Hepatocyte (in vitro differentiated cells): ENCODE results near the gene KCTD8. TPM values are rescaled to one million over a fixed set of nuclear protein-coding genes. Genes with fewer than 3 reads are reported as not detected.

Experiments
- DNase-seq: peaks from one replicate; pipeline ENCODE4 v3.0.0-alpha.2; 2016; ENCODE audit warnings: low spot score
- H2AFZ ChIP-seq: fragments of 200-600 bp; sonication (generic); 2 replicates; pipeline ENCODE4 v1.6.0; 2016; ENCODE audit warnings: antibody characterized with exemption, mild to moderate bottlenecking
- H3K27ac ChIP-seq: fragments of 200-600 bp; sonication (generic); 2 replicates; pipeline ENCODE4 v1.5.1; 2016; ENCODE audit warnings: mild to moderate bottlenecking
- H3K27me3 ChIP-seq: fragments of 200-600 bp; sonication (generic); 2 replicates; pipeline ENCODE4 v1.6.1; 2016
- H3K36me3 ChIP-seq: fragments of 200-600 bp; sonication (generic); replicated peaks from 2 replicates; pipeline ENCODE4 v1.5.1; 2016; ENCODE audit warnings: low read depth; ENCODE audit not compliant: insufficient read depth
- H3K4me1 ChIP-seq: fragments of 200-600 bp; sonication (generic); 2 replicates; pipeline ENCODE4 v1.5.1; 2016; ENCODE audit warnings: mild to moderate bottlenecking, moderate library complexity; ENCODE audit not compliant: insufficient read depth
- H3K4me2 ChIP-seq: fragments of 200-600 bp; sonication (generic); 2 replicates; pipeline ENCODE4 v1.6.0; 2016
- H3K4me3 ChIP-seq: fragments of 200-600 bp; sonication (generic); 2 replicates; pipeline ENCODE4 v1.5.1; 2016; ENCODE audit warnings: mild to moderate bottlenecking
- H3K79me2 ChIP-seq: fragments of 200-600 bp; sonication (generic); 2 replicates; pipeline ENCODE4 v1.6.0; 2017; ENCODE audit warnings: mild to moderate bottlenecking
- H3K9me2 ChIP-seq: fragments of 200-600 bp; sonication (generic); replicated peaks from 2 replicates; pipeline ENCODE4 v1.6.0; 2017; ENCODE audit warnings: mild to moderate bottlenecking; ENCODE audit not compliant: insufficient read depth
- H3K9me3 ChIP-seq: fragments of 200-600 bp; sonication (generic); 2 replicates; pipeline ENCODE4 v1.5.1; 2016; ENCODE audit warnings: low read depth, mild to moderate bottlenecking
- H4K20me1 ChIP-seq: fragments of 200-600 bp; sonication (generic); 2 replicates; pipeline ENCODE4 v1.6.0; 2016; ENCODE audit warnings: mild to moderate bottlenecking; ENCODE audit not compliant: insufficient read depth, poor library complexity, severe bottlenecking
- CTCF ChIP-seq: fragments of 200-600 bp; sonication (generic); IDR thresholded peaks from 2 replicates; pipeline ENCODE4 v1.5.1; 2016; ENCODE audit warnings: antibody characterized with exemption, mild to moderate bottlenecking; ENCODE audit not compliant: poor library complexity
- EZH2 ChIP-seq: fragments of 200-600 bp; sonication (generic); IDR thresholded peaks from 2 replicates; pipeline ENCODE4 v1.6.1; 2016; ENCODE audit warnings: antibody characterized with exemption, mild to moderate bottlenecking, borderline replicate concordance
- EZH2phosphoT487 ChIP-seq: fragments of 200-600 bp; sonication (generic); IDR thresholded peaks from one replicate; pipeline ENCODE4 v1.6.1; 2018; ENCODE audit warnings: antibody characterized with exemption, mild to moderate bottlenecking, low read depth, moderate library complexity; ENCODE audit not compliant: unreplicated experiment, severe bottlenecking
- WGBS: methylation state at CpG from one replicate; pipeline ENCODE4 v1.1.6; 2016; ENCODE audit warnings: low lambda C conversion rate; ENCODE audit errors: missing lambda C conversion rate; 5-methylcytosine and 5-hydroxymethylcytosine counted together
- polyA plus RNA-seq: library from polyadenylated mRNA; unstranded; fragments of >200 nt; fragmentation: Nextera tagmentation; extraction: Ambion mirVana; gene quantifications from 2 replicates; pipeline ENCODE4 v1.2.1, GENCODE V29; 2016
- total RNA-seq: library from RNA; depleted of rRNA; stranded (reverse); fragments of >200 nt; gene quantifications from 2 replicates; pipeline ENCODE4 v1.2.3, GENCODE V29; 2014

KCTD8 gene
- total and polyA plus RNA-seq, 2 experiments from 2014 or later: 0.97 to 1.5 TPM

- Histone ChIP-seq H3K4me1 (no peaks in the 10 kb centered on the region), H3K9me3 (no peaks in the 10 kb centered on the region), H3K27me3 (peaks cover 17% of the 10 kb centered on the region), H3K79me2 (no peaks in the 10 kb centered on the region), H3K36me3 (no peaks in the 10 kb centered on the region), H3K4me2 (no peak overlapping the region), H3K4me3 (no peak overlapping the region), H4K20me1 (no peaks in the 10 kb centered on the region), H3K9me2 (no peaks in the 10 kb centered on the region), H2AFZ (no peak overlapping the region), H3K27ac (no peak overlapping the region)
- TF ChIP-seq EZH2phosphoT487 (no peak), CTCF (no peak), EZH2 (no peak)
- no peak for DNase-seq
Observed at GRCh38 chr4:44438687-44439086, 9.9 kb downstream of the KCTD8 start.

DNA sequence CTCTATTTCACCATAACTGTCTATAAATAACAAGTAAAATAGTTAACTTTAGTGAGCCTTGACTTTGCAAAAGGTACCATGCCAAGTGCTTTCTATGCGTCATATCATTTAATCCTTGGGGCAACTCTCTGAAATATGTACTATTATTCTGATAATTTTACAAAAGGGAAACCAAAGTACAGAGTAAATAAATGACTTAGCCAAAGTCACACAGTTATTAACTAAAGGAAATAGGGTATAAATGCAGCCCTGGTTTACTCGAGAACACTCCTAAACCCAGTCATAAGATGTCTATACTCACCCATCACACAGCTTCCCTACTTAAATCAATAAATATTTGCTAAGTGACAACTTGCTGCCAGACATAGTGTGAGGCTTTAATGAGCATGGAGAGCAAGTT is 14.4 kb downstream of the KCTD8 start:
- no peak overlapping the region for H3K4me2 ChIP-seq
- WGBS: 79% methylated on average over 2 of the region's 2 CpGs
- H3K36me3 ChIP-seq: no peaks in the 10 kb centered on the region
- no peaks in the 10 kb centered on the region for H3K9me2 ChIP-seq
- no peaks in the 10 kb centered on the region for H3K79me2 ChIP-seq
- no peak for TF ChIP-seq EZH2
- TF ChIP-seq CTCF: no peak
- no peak for TF ChIP-seq EZH2phosphoT487
- no peak overlapping the region for H2AFZ ChIP-seq
- no peak for DNase-seq
- no peaks in the 10 kb centered on the region for H4K20me1 ChIP-seq
- H3K27ac ChIP-seq: no peak overlapping the region
- H3K27me3 ChIP-seq: peaks cover 12% of the 10 kb centered on the region
- no peaks in the 10 kb centered on the region for H3K9me3 ChIP-seq
- H3K4me1 ChIP-seq: no peaks in the 10 kb centered on the region
- no peak overlapping the region for H3K4me3 ChIP-seq

- TF ChIP-seq CTCF (peak; percentile 59), EZH2phosphoT487 (no peak), EZH2 (no peak)
- no peaks in the 10 kb centered on the region for H3K9me3 ChIP-seq
- WGBS: 45% methylated on average over 2 of the region's 2 CpGs
- H3K4me1 ChIP-seq: no peaks in the 10 kb centered on the region
- H3K79me2 ChIP-seq: no peaks in the 10 kb centered on the region
- no peaks in the 10 kb centered on the region for H3K9me2 ChIP-seq
- no peaks in the 10 kb centered on the region for H3K27me3 ChIP-seq
- H3K4me2 ChIP-seq: no peak overlapping the region
- H3K36me3 ChIP-seq: no peaks in the 10 kb centered on the region
- no peak overlapping the region for H2AFZ ChIP-seq
- H4K20me1 ChIP-seq: no peaks in the 10 kb centered on the region
- H3K4me3 ChIP-seq: no peak overlapping the region
- DNase-seq: peak; percentile 29
- no peak overlapping the region for H3K27ac ChIP-seq
Observed at GRCh38 chr4:44425614-44426208, 22.9 kb downstream of the KCTD8 start.

DNA sequence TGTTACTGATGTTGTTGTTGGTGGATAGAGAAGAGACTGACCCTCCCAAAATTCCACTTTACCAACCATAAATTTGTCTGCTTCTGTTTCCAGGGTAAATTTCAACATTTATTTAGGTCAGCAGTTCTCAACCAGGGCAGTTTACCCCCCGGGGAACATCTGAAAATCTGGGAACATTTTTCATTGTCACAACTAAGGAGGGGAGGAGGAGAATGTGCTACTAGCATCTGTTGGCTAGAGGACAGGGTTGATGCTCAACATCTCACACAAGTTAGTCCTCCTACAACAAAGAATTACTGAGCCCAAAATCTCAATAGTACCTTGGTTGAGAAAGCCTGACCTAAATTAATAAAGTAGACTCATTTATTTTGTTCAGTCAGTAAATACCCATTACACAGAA is 25.7 kb downstream of the KCTD8 start:
- no peak overlapping the region for H2AFZ ChIP-seq
- TF ChIP-seq EZH2phosphoT487: no peak
- TF ChIP-seq EZH2: no peak
- TF ChIP-seq CTCF: no peak
- no peaks in the 10 kb centered on the region for H3K4me1 ChIP-seq
- H3K4me2 ChIP-seq: no peak overlapping the region
- no peaks in the 10 kb centered on the region for H3K9me3 ChIP-seq
- no peaks in the 10 kb centered on the region for H3K9me2 ChIP-seq
- WGBS: 40% methylated on average over 1 of the region's 1 CpG
- H3K27me3 ChIP-seq: no peaks in the 10 kb centered on the region
- no peaks in the 10 kb centered on the region for H4K20me1 ChIP-seq
- no peak overlapping the region for H3K27ac ChIP-seq
- no peaks in the 10 kb centered on the region for H3K36me3 ChIP-seq
- no peaks in the 10 kb centered on the region for H3K79me2 ChIP-seq
- no peak for DNase-seq
- H3K4me3 ChIP-seq: no peak overlapping the region
